CD4-positive, alpha-beta T cell treated with Interleukin-15 for 4 hours (primary cell): ENCODE measurements around the gene SYT8.
A peak's percentile ranks its signal among the peaks of the same experiment; 100 is the strongest.
"Not testable (repeated sequence)": the region's sequence is repeated elsewhere in the genome, so short reads cannot be mapped to it uniquely, and the experiment has no call there.

Experiments
- DNase-seq: peaks from one replicate; pipeline ENCODE4 v3.0.0-alpha.2; 2020; ENCODE audit warnings: low spot score

The SYT8 gene

DNA sequence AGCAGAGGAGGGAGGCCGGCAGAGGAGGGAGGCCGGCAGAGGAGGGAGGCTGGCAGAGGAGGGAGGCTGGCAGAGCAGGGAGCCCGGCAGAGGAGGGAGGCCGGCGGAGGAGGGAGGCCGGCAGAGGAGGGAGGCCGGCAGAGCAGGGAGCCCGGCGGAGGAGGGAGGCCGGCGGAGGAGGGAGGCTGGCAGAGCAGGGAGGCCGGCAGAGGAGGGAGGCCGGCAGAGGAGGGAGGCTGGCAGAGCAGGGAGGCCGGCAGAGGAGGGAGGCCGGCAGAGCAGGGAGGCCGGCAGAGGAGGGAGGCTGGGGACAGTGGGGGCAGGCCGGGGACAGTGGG, 39.0 kb downstream of the SYT8 start:
- DNase-seq = not testable (repeated sequence)

- DNase-seq = not testable (repeated sequence)
Observed at GRCh38 chr11:1874441-1875092, 39.8 kb downstream of the SYT8 start.

DNA sequence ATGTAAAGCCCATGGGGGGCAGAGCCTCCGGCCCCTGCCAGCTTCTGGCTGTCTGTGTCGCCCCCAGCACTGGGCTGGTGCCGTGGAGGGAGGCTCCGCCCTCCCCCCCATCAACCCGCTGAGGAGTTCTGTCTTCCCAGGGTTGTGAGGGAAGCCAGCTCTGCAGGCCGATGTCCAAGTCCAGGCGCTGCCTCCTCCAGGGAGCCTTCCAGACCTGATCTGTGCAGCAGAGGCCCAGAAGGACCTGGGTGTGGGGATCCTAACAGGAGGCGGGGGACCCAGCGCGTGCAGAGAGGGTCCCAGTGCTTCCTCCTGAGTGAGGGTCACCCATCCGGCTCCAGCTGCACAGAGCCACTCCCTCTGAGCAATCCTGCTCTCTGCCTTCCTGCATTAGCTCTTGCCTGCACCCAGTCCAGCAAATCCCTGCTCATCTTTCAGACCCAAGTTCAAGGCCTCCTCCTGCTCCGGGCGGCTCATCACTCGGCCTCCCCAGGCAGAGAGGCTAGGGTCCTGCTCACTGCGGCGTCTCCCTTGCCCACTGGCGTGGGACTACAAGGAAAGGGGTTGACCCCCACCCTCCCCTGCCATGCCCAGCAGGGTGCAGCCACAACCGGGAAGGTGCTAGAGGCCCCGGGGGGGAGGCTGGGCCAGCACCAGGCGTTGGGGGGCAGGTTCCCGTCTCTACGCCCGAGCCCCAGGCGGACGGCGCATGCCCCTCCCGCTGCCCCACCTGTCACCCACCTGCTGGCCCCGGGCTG, 40.5 kb downstream of the SYT8 start:
- no peak for DNase-seq

DNA sequence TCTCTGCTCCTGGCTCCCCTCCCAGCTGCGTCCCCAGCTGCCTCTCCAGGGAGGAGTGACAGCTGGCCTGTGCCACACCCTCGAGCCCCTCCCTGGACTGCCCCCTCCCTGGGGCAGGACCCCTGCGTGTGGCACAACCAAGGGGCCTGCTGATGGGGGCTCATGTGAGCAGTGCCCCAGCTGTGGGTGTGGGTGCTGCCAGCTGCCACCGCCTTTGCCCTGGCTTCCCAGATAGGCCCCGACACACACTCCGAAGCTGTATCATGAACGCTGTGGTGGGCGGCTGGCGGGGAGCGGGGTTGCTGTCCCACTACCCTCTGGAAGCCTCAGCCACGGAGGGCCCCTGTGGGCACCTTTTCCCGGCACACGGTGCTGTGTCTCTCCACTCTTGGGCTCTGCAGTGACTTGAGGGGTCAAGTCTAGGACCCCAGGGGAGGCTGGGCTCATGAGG, 41.1 kb downstream of the SYT8 start:
- not testable (repeated sequence) for DNase-seq

DNA sequence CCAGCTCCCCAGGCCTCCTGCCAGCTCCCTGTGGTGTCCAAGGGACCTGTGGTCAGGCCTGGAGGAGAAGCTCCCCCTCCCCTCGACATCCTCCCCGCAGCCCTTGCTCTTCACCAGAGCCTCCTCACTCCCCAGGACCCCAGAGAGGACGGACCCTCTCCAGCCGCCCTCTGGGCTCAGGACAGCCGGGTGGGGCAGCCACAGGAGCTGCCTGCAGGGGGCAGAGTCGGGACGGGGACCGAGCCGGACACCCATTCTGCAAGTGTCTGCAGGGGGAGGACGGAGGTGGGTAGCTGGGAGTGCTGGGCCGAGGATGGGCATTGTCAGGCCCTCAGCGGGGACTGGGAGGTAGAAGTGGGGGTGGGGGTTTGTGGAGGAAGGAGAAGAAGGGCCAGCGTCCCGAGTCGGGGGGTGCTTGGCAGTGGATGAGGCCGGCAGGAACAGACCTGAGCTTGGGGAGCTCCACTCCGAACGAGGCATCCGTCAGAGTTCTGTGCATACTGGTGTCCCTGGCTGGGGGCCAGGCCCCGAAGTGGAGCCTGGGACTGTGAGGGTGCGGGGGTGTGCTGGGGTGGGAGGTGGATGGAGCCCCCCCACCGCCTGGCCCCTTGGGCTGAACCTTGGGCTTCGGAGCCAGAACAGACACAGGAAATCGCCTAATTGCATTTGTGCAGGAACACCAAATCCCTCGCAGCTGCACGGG, 41.7 kb downstream of the SYT8 start:
- no peak for DNase-seq

DNA sequence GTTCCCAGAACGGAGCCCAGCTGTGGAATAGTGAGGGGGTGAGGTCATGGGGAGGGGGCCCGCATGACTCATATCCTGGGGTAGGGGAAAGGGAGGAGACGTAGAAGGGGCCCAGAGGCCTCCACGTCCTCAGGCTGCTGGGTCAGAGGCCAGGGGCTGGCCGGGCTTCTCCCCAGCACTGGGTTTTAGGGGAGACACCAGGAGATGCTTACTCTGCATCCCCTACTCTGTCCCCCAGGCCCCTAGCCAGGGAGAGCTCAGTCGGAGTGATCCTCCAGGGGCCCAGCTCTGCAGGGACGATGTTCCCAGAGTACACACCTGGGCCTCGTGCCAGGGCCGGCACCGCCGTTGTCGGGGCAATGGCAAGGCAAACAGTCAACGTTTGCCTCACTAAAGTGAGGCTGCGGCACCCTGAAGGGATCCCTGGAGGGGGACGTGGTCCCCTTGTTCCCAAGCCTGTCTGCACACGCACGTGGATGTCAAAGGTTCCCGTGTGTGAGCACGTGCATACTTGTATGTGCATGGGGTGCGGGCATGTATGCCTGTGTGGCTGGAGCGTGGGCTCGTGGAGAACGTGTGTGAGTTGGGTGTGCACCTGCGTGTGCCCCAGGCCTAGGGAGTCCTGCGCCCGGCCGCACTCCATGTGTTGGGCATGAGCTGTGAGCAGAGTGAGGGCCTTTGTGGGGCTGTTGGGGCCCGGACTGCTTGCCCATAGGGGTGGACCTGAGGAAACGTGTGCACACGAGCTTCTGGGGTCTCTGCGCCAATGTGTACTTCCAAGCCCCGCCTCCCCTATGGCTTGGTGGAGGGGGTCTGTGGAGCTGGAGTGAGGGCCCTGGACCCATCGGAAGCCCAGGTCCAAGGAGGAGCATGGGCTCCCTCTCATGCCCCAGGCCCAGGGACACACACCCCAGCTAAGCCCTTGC, 42.7 kb downstream of the SYT8 start:
- no peak for DNase-seq

DNA sequence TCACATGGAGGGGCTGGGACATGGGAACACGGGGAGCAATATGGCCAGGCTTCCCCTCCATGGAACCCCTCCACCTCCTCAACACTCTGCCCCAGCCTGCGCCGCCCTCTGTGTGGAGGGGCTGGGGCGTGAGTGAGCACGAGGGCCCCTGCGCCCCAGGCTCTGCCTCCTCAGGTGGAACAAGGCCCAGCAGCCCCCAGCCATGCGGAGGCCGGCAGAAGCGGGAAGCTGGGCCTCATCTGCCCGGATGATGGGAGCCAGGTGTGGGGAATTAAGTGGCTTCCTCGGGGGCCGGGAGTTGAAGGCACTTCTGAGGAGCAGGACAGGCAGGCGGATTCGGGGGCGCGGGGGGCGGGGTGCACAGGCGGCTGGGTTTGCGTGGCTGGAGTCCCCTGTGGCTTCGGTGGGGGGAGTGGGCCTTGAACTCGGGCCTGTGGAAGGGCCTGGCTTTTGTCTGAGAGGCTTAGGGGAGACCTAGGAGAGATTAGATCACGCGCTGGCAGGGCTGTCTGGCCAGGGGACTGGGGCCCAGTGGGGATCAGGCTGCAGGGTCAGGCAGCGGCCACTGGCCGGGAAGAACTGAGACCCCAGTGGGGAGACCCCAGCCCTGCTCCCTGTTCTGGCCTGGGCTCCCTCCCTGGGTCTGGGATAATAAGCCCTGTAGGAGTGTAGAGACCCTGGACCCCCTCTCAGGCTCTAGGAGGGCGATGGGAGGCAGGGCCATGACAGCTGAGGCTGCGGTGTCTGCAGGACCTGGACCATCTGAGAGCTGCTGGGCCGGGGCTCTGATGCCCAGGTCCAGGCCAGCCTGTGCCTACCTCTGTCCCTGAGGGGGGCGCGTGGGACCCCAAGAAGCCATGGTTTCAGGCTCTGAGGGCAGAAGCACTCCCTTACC, 43.6 kb downstream of the SYT8 start:
- DNase-seq = no peak

DNA sequence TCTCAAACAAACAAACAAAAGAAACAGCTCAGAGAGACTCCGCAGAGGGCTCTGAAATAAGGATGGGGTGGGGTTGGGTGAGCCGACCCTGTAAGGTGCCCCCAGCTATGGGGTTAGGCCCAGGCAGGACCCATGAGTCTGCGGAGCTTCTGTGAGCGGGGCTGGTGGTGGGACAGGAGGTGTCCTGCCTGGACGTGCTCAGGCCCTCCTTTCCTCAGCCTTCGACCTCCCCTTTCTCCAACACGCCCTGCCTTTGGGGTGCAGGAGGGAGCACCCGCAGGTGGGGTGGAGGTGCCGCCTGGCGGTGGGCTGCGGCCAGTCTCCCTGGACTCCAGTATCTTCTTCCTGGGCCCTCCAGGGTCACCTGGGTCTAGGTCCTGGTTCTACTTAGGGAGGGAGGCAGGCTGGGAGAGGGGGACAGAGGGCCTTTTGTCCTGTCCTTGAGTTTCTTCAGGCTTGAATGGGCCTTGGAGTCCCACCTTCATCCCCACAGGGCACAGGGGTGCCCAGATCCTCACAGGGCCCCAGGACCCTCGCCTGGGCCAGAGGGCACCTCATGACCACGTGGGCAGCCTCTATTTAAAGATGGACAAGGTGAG, 44.7 kb downstream of the SYT8 start:
- no peak for DNase-seq

GRCh38 chr11:1879941-1880720, 45.3 kb downstream of the SYT8 start:
- DNase-seq = no peak

DNA sequence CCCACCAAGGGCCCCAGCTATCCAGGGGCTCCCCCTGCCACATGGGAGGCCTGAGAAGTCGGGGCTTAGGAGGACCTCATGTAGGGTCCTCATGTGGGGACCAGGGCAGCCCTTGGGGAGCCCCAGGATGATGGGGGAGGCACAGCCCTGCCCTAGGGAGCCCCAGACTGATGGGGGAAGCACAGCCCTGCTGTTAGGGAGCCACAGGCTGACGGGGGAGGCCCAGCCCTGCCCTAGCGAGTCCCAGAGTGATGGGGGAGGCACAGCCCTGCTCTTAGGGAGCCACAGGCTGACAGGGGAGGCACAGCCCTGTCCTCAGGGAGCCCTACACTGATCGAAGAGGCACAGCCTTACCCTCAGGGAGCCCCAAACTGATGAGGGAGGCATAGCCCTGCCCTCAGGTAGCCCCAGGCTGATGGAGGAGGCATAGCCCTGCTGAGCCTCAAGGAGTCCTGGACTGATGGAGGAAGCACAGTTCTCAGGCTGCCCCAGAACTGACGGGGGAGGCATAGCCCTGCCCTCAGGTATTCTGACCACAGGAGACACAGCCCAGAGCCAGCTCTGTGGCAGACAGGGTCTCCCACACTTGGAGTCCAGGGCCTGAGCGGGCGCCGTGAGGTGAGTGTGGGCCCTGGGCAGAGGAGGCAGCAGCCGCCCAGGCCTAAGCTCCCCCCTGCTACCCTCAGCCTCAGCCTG, 46.1 kb downstream of the SYT8 start:
- DNase-seq = no peak

- no peak for DNase-seq
Observed at GRCh38 chr11:1881442-1882264, 46.9 kb downstream of the SYT8 start.

GRCh38 chr11:1882265-1883238, 47.8 kb downstream of the SYT8 start:
- peak; percentile 72 for DNase-seq

DNA sequence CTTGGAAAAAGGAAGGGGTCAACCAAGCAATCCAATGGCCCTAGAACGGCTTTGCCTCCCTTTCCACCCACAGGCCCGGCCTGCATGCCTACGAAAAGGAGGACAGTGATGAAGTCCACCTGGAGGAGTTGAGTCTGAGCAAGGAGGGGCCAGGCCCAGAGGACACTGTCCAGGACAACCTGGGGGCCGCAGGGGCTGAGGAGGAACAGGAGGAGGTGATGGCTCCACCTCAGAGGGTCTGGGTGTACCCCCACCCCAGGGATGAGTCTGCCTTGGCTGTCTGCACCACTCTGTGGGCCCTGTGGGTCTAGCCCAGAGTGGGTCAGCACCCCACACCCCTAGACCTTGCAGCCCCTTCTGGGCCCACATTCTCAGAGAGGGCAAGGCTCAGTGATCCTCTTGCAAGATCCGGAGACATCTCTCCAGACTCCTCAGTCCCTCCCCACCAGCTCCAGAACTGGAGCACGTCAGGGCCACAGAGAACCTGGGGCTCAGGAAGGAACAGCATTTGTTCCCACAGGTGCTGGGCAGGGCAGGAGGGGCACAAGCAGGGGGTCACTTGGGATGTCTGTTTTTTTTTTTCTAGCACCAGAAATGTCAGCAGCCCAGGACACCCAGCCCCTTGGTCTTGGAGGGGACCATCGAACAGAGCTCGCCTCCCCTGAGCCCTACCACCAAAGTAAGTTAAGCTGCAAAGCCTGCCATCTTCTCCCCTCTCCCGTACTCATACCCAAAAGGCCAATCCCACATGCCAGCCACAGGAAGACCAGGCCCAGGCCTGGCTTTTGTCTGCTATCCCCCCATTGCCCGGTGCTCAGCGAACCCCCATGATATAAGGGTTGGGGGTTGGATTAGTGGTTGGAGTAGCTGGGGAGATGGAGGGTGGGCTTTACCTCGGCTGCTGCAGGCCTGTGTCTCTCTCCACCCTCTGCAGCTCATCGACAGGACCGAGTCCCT, 48.8 kb downstream of the SYT8 start:
- no peak for DNase-seq

GRCh38 chr11:1884303-1884700, 49.5 kb downstream of the SYT8 start:
- no peak for DNase-seq

DNA sequence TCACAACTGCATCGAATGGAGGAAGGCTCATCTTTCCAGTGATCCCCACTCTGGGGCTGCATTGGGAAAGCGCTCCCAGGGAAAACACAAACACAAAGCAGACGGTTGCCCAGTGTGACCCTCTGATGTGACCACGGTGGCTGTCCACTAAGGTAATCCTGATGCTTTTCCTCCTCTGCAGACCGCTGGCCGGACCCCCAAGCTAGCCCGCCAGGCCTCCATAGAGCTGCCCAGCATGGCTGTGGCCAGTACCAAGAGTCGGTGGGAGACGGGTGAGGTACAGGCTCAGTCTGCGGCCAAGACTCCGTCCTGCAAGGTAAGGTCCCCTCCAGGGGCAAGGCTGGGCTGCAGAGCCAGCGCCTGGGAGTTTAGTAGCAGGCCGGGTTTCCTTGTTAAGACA, 51.8 kb downstream of the SYT8 start:
- not testable (repeated sequence) for DNase-seq
